ENCODE measurements around the gene IRF1.
"Not testable (repeated sequence)": the region's sequence is repeated elsewhere in the genome, so short reads cannot be mapped to it uniquely, and the experiment has no call there.

Gene IRF1

GRCh38 chr5:132487095-132487428 is 3.5 kb downstream of the IRF1 start:
- DNase-seq (ENCODE audit: low read depth in 2 of 2) = no peak

GRCh38 chr5:132486318-132487094 is 4.1 kb downstream of the IRF1 start:
- no peak for DNase-seq (ENCODE audit: low read depth in 2 of 2)

- no peak for DNase-seq (ENCODE audit: low read depth in 2 of 2)
Measured at GRCh38 chr5:132485641-132486317, 4.8 kb downstream of the IRF1 start.

- not testable (repeated sequence) for DNase-seq (ENCODE audit: low read depth in 2 of 2)
Measured at GRCh38 chr5:132484876-132485640, 5.5 kb downstream of the IRF1 start.

GRCh38 chr5:132484391-132484725 is 6.2 kb downstream of the IRF1 start:
- DNase-seq (ENCODE audit: low read depth in 2 of 2) = no peak

GRCh38 chr5:132483661-132484390 is 6.7 kb downstream of the IRF1 start:
- no peak for DNase-seq (ENCODE audit: low read depth in 2 of 2)

- DNase-seq (ENCODE audit: low read depth in 2 of 2) = no peak
Measured at GRCh38 chr5:132483101-132483500, 7.5 kb downstream of the IRF1 start.

GRCh38 chr5:132481596-132482211 is 8.9 kb downstream of the IRF1 start:
- DNase-seq (ENCODE audit: low read depth in 2 of 2) = no peak

- no peak for DNase-seq (ENCODE audit: low read depth in 2 of 2)
Measured at GRCh38 chr5:132480893-132481595, 9.5 kb downstream of the IRF1 start.

GRCh38 chr5:132480546-132480892 is 10.1 kb downstream of the IRF1 start:
- no peak for DNase-seq (ENCODE audit: low read depth in 2 of 2)

GRCh38 chr5:132480042-132480441 is 10.5 kb downstream of the IRF1 start:
- DNase-seq (ENCODE audit: low read depth in 2 of 2) = no peak

- no peak for DNase-seq (ENCODE audit: low read depth in 2 of 2)
Measured at GRCh38 chr5:132479111-132479951, 11.2 kb downstream of the IRF1 start.

- DNase-seq (ENCODE audit: low read depth in 2 of 2) = no peak
Measured at GRCh38 chr5:132478366-132478871, 12.2 kb downstream of the IRF1 start.

- DNase-seq (ENCODE audit: low read depth in 2 of 2) = no peak
Measured at GRCh38 chr5:132477784-132478365, 12.7 kb downstream of the IRF1 start.

- no peak for DNase-seq (ENCODE audit: low read depth in 2 of 2)
Measured at GRCh38 chr5:132476876-132477781, 13.4 kb downstream of the IRF1 start.

- DNase-seq (ENCODE audit: low read depth in 2 of 2) = no peak
Measured at GRCh38 chr5:132475987-132476875, 14.3 kb downstream of the IRF1 start.

GRCh38 chr5:132475497-132475882 is 15.1 kb downstream of the IRF1 start:
- DNase-seq (ENCODE audit: low read depth in 2 of 2) = no peak
